Esophagus squamous epithelium (tissue), 4 donors: ENCODE measurements around the gene ANKRD13D.

Experiments used
- CTCF ChIP-seq, 6 experiments: fragments of 450-650 bp in 4 of 6; fragments of 200-600 bp in 2 of 6; sonication (generic) in 2 of 6; IDR thresholded peaks; one replicate each; pipeline ENCODE4 v1.5.1; 2016 to 2019; ENCODE audit warnings: antibody characterized with exemption in 6 of 6, mild to moderate bottlenecking in 4 of 6, moderate library complexity in 4 of 6
- POLR2A ChIP-seq, 4 donors: fragments of 450-650 bp; IDR thresholded peaks; one replicate each; pipeline ENCODE4 v1.6.1; 2017; ENCODE audit warnings: antibody characterized with exemption in 4 of 4, mild to moderate bottlenecking in 4 of 4, moderate library complexity in 3 of 4

GRCh38 chr11:67268962-67269268 is 20.2 kb upstream of the ANKRD13D start:
- TF ChIP-seq CTCF (IDR thresholded peaks at IDR 0.05) (no peak), POLR2A (IDR thresholded peaks at IDR 0.05) (no peak)
